Globus pallidus (tissue), 1 donor: Measurements from ENCODE around the gene ABLIM3.

Experiments
- DNase-seq: peaks from one replicate; pipeline ENCODE4 v3.0.0-alpha.2; 2015; ENCODE audit warnings: low spot score

ABLIM3 gene

DNA sequence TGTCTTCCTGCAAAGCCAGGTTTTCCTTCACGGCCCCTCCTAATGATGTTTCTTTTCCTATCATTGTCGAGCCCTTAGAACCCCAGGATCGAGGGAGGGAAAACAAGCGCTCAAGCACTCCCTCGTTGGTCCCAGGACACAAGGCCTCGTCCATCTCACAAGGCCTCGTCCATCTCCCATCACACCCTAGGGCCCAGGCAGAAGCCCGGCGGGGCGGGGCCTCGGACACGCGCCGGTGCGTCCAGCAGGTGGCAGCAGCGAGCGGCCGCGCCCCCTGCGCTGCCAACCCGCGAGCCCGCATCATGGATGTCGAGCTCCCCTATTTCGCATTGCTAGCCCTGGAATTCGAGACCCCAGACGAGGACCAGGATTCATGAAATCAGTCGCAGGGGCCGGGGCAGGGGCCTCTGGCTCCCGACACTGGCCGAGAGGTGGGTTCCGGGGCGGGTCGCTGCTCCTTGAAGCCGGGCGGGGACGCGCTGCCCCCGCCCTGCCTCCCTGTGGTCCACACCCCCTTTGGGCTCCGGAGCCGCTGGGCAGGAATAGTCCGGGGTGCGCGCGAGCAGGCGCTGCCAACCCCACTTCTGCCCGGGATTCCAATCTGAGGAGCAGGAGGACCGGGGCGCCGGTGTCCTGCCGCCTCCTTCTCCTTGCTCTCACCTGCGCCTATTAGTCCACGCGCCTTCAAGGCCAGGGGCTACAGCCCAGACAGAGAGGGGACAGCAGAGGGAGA is at the start of gene ABLIM3:
TSS of gene ABLIM3 (plus strand) at position 270 of the 733 bp plus-strand sequence. CDS start 603 bp downstream, outside the sequence.
- DNase-seq = peak; percentile 47

DNA sequence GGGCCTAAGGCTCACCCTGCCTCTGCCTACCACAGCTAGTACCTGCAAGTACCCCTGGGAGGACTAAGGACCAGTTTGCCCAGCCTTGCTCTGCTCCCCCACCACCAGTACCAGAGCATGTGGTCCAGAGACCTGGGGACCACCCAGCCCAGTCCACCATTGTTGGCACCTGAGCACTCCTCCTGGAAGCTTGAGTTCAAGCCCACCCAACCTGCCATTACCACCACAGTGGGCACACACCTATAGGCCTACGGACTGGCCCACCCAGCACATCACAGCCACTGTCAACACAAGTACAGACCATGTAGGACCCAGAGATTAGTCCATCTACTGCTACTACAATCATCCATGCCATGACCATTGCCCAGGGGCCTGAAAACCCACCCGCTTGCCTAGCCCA is 47.7 kb upstream of the ABLIM3 start:
- no peak for DNase-seq

DNA sequence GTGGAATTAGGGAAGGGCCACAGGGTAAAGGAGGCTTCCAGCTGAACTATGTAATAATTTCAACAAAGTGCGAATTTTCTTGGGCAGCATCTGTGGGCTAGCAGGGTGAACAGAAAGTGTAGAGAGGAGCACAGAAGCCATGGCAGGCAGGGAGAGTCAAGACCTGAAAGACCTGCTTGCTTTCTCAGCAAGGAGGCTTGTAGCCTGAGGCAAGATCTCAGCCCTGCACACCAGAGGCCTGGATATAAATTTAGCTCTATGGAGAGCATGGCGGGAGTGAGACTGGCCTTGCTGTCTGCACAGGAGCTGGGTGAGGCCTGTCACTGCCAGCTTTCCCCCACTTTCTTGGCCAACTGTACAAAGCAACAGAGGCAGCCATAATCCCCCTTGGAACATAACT is 46.3 kb upstream of the ABLIM3 start:
- no peak for DNase-seq

DNA sequence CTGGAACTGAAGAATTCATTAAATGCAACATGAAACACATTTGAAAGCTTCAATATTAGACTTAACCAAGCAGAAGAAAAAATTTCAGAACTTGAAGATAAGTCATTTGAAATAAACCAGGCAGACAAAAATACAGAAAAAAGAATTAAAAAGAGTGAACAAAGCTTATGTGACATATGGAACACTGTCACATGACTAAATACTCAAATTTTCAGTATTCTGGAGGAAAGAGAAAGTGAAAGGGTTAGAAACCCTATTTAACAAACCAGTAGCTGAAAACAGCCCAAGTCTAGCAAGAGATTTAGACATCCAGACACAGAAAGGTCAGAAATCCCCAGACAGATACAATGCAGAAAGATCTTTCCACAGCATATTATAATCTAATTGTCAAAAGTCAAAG is 41.4 kb upstream of the ABLIM3 start:
- no peak for DNase-seq

DNA sequence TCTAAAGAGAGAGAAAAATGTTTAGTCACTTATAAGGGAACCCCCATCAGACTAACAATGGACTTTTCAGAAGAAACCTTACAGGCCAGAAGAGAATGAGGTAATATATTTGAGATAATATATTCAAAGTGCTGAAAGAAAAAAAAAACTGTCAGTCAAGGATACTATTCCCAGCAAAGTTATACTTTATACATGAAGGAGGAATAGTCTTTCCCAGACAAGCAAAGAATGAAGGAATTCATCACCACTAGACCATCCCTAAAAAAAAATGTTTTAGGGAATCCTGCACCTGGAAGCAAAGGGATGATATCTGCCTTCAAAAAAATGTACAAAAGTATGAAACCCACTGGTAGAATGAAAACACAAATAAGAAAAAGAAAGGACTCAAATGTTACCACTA is 41.0 kb upstream of the ABLIM3 start:
- no peak for DNase-seq

DNA sequence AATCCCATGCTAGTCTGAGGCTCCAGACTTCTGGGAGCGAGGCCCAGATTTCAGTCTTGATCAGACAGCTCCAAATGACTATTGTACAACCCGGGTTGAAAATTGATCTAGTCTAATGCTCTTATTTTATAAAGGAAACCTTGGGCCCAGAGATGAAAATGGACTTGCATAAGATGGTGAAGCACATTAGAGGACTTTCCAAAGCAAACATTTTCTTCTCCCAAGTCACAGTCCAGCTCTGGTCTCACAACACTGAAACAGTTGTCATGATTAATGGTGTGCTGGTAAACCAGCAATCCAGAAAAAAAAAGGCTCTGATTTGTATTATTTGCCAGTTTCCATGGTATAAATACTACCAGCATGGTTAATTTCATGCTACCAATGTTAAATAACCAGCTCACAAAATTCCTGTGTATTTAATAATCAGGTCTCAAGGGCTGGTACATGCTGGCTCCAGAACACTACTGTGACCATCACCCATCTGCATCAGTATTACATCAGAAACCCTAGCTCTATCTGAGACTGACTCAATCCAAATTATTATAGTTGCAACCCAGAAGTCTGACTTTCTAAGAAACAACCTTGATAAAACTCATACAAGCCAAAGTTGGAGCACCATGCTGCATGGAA is 32.5 kb upstream of the ABLIM3 start:
- no peak for DNase-seq

DNA sequence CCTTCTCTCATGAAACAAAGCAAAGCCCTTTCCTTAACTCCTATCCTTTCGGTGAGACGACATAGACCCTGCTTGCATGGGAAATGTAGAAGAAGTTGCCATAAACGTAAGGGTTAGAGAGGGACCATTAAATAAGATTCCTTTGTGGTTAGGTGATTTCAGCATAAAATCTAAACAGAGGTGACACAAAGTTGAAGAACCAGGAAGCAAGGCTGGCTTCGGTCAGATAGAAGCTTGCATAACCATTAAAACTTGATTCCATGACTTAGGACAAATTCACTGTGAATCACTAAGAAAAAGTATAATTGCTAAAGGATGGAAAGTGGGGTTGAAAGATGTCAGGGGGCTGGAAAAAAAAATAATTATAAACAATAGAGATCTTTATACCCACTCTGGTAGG is 30.9 kb upstream of the ABLIM3 start:
- DNase-seq = no peak

DNA sequence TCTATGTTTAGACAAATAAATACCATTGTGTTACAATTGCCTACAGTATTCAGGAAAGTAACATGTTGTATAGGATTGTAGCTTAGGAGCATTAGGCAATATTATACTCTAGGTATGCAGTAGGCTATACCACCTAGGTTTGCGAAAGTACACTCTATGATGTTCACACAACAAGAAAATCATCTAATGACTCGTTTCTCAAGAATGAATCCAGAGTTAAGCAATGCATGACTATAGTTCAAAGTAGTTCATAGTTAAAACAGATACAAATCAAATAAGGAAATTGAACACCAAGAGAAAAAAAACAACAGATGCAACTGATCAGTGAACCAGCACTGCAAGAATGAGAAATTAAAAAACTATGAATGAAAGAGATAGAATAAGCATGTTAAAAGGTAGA is 27.6 kb upstream of the ABLIM3 start:
- no peak for DNase-seq

DNA sequence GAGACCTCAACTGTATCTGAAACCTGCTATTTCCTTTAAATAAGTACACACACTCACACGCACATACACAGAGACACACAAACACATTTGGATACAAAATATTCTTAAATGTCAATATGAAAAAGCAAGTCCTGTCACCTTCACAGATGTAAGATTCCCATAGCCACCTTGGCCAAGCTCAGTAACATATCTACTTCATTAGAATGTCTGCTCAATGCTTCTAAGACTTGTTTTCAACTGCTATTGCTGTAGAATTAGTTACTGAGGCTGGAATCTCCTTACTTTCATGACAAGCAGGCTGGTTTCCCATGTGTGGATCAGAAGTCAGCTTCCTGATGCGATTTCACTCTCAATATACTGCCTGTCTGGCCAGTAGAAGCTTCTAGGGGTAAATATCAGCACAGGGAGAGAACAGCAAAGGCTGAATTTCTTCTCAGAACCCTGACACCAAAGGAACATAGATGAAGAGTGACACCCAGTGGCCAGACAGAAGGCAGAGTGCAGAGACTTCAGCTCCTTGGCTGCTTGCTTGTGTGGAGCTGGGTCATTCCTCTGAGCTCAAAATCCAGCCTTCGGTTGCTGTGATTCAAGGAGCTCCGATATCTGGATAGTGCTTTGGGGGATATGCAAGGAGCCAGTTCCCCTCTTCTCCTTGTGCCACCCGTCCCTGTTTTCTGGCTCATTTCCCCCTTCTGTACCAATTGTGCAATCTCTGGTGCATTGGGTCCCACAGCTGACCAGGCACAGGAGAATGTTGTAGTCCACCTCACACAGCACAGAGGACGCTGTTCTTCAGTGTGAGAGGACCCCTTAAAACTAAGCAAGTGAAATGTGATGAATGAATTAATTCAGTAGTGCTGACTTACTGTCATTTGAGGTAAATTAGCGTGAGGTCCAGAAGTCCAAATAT is 26.6 kb upstream of the ABLIM3 start:
- peak; percentile 89 for DNase-seq

DNA sequence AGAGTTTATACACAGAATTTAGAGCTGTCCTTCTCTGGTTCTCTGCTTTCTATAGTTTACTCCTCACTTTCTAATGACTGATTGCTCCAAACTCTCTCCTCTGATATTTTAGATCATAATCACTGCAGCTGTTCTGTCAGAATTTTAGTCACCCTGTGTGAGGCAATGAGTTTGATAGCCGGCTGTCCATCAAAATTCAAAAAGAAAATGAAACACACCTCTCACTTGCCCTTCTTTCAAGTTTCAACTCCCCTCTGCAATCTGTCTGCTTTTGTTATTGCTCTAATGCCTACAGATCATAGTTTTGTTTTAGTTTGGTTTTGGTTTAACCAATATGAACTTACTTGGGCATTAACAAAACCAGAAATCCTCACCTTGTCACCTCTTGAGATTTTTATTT is 23.3 kb upstream of the ABLIM3 start:
- no peak for DNase-seq

DNA sequence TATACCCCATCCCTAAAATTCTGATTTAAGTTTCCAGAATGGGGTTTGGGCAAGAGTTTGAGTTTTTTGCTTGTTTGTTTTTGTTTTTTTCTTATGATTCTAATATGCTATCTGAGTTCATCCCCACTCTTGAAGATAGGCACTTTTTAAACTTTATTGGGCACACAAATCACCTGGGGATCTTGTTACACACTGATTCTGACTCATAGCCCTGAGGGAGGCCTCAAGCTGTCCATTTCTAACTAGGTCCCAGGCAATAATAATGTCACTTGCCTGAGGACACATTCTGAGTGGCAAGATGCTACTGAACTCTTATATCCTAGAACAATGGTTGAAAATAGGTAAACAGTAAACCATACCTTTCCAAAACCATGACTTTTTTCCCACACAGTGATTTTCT is 22.8 kb upstream of the ABLIM3 start:
- no peak for DNase-seq

DNA sequence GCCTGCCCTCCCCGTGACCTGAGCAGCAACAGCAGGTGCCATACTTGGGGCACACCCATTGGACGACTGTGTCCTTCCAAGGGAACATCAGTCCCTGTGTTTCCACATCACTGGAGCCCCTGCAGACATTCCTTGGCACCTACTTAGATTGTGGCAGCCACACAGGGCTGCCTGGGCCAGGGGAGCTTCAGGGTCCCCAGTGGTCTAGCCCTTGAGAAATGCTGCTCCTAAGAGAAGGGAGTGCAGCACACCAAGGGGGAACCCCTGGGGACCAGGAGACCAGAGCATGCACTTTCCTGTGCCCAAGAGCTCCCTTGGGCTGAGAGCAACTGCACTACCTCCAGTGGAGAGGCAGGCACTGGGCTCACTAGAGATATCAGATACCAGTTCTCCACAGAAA is 20.1 kb upstream of the ABLIM3 start:
- no peak for DNase-seq

DNA sequence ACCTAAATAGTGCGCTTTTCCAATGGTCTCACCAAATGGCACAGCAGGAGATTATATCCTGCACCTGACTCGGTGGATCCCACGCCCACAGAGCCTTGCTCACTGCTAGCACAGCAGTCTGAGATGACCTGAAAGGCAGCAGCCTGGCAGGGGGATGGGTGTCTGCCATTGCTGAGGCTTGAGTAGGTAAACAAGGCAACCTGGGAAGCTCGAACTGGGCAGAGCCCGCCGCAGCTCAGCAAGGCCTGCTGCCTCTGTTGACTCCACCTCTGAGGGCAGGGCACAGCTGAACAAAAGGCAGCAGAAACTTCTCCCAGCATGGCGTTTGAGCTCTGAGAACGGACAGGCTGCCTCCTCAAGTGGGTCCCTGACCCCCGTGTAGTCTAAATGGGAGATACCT is 18.1 kb upstream of the ABLIM3 start:
- no peak for DNase-seq

DNA sequence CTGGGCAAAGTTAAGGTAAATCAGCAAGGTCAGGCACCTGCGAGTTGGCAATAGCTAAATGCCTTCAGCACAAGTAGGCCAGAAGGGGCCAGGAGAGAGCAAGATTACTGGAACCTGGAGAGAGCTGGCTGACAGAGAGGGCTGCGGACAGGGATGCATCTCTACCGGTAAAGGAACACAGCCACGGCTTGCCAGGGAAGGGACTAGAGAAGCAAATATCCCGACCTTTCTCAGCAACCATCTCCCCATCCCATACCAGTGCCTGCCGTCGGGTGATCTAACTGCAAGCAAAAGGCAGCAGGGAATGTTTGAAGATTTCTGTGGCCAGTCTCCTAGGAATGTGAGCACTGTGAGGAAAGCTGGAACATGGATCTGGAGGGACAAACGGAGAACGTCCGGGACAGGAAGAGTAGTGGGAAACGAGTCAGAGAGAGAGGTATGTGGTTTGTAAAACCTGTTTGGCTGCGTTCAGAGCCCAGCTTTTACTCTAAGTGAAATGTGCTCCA is 15.9 kb upstream of the ABLIM3 start:
- no peak for DNase-seq

DNA sequence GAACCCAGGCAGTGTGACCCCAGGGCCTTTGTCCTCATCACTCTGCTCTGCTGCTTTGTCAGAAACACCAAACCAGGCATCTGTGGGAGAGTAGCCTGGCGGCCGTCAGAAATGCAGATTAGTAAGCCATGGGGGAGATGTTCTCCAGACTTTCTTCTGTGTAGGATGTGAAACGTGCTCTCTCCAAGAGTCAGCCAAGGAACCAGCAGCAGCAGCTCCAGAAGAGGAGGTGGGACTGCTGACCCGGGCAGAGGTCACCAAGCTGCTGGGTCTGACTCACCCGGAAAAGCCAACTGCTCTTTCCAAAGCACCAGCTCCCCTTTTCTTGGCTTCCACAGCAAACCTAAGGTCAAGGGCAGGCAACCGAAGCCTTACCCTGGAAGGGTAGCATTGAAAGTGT is 14.4 kb upstream of the ABLIM3 start:
- DNase-seq = no peak

DNA sequence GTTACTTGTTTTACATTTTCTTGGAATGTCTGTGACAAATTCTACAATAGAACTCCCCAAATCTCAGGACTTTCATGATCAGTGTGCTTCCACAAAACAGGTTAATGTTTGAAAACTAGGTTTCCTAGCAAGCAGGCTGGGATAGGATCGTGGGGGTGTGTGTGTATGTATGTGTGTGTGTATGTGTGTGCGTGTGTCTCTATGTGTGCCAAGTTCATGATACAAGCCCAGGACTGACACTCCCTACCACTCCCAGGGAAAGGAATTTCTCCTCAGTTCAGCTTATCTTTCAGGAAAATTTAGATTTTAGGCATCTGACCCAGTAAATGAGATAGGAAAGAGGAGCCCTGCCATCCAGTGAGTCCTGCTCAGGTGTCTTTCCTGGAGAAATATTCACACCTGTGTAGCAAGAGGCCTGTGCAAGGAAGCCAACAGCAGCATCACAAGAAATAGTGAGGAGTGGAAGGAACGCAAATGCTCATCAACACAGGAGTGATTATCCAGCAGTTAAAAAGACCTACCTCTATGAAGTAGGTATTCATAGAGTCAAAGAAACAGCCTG is 13.8 kb upstream of the ABLIM3 start:
- no peak for DNase-seq

DNA sequence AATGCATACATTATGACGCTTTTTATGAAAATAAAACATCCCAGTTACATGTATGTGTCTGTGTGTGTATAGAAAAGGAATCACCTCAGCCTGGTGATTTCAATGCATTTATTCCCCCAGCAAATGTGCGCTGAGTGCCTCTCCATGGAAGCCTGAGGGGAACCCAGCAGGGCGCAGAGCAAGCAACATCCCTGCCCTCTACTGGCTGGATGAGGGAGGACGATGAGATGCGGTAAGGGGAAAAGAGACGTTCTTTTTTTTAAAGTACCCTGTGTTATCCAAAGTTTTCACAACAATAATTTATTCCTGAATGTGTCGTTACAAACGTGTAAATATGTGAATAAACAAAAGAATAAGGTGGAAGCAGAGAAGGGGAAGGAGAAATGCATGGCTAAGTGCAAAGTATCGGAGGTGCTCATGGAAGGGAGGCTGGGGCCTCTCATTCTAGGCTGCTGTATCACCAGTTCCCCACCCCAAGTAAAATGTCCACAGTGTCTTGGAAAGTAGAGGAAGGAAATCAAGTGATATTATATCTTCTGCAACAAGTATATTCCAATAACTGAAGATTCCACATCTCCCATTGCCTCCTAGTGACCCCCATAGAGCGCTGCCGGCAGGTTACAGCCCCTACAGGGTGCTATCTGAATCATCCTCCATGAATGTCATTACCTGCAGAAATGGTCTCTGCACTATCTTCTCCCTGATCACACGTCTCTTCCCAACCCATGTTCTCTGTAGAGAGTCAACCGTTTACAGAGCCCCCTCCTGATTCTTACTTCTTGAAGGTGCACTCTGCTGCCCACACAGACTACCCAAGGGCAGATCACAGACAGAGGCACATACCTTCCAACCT is 13.0 kb upstream of the ABLIM3 start:
- DNase-seq = no peak

DNA sequence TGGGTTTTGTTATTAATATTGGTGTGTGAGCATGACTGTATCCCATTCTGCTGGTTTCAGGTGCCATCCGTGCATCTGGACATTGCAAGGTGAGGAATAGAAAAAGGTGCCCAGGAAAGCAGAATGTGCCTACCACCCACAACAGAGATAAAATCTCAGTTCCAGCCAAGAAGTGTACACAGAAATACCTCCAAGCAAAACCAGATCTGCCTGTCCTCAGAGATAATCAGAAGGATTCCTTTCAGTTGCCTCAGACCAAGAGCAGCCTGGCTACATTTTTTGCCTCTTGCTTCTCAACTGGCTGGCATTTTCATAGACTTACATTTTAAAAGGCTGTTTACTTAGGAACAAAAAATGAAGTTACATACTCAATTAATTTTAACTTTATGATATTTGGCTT is 12.1 kb upstream of the ABLIM3 start:
- no peak for DNase-seq

DNA sequence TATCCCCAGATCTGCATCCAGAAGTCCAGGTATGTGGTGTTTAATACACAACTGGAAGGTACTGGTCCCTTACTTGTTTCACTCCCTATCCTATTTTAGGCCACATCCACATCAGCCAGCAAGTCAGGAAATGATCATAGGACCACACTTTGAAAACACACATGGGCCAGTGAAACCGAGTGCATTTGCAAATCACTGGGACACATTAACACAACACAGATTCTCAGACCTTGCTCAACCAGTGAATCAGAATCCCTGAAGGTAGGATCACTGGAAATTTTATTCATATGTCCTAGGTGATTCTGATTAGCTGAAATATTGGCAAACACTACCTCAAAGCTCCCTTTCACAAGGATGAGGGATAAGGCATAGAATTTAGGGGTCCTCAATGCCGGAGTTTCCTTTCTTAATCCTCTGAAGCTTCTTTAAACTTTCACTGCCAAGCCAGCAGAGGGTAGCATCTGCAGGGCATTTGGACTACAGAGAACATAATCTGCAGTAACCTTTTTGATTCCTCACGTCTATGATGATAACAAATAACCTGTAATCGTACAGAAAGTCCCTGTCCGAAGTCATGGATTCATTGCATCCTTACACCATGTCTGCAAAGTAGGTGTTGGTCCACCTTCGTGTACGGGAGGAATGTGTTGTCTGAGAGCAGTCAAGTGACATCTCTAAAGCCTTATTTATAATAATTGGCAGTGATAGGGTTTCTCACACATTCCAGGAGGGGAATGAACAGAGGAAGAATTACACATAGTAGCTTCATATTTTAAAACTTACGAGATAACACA is 11.0 kb upstream of the ABLIM3 start:
- DNase-seq = no peak

DNA sequence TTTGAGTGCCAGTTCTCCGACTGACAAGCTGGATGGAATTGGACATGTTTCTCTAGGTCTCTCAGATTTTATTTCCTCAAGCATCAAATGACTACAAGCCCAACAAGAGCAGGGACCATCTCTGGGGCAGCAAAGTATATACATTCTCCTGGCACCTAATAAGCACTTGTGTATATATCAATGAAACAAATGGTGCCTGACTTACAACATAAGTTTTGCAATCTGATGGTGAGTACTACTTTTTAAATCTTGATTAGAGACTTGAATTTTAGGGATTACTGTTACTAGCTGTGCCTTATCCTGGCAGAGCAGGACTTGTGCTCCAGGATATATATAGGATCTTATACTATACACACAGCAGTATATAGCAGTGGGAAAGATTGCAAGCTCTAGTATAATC is 8.8 kb upstream of the ABLIM3 start:
- no peak for DNase-seq
